Stimulated activated memory B cell treated with anti-CD40 and anti-IgM and Interleukin-4, amounts not matched to agents 10 μg/mL and 1 μg/mL and 100 μg/mL, for 72 hours (primary cell): Measurements from ENCODE around the gene HSD17B11.
"Not testable (repeated sequence)": the region's sequence is repeated elsewhere in the genome, so short reads cannot be mapped to it uniquely, and the experiment has no call there.

Source experiments
- ATAC-seq: fragments of 150-1000 bp; cut with Tn5 transposase; 2 replicates; pipeline ENCODE4 v1.10.0; 2021
- H3K27ac Mint-ChIP-seq: one replicate; pipeline ENCODE4 v1.8.0; 2022; ENCODE audit warnings: mild to moderate bottlenecking, mixed read lengths
- H3K27me3 Mint-ChIP-seq: one replicate; pipeline ENCODE4 v1.8.0; 2022; ENCODE audit warnings: mixed read lengths
- H3K36me3 Mint-ChIP-seq: one replicate; pipeline ENCODE4 v1.8.0; 2022; ENCODE audit warnings: mixed read lengths
- H3K4me1 Mint-ChIP-seq: one replicate; pipeline ENCODE4 v1.8.0; 2022; ENCODE audit warnings: mixed read lengths
- H3K4me3 Mint-ChIP-seq: one replicate; pipeline ENCODE4 v1.8.0; 2022; ENCODE audit warnings: mild to moderate bottlenecking, moderate library complexity, mixed read lengths
- H3K9me3 Mint-ChIP-seq: one replicate; pipeline ENCODE4 v1.8.0; 2022; ENCODE audit warnings: mixed read lengths

HSD17B11 gene

GRCh38 chr4:87390891-87391575 lies at the start of gene HSD17B11:
Gene HSD17B11 (minus strand): TSS chr4:87391188. CDS start chr4:87391070, 118 bp downstream.
- H3K4me3 Mint-ChIP-seq: peak within 1 kb of the TSS; percentile 92
- peaks cover 23% of the 10 kb centered on the region for H3K36me3 Mint-ChIP-seq
- H3K9me3 Mint-ChIP-seq: no peaks in the 10 kb centered on the region
- H3K27me3 Mint-ChIP-seq: no peaks in the 10 kb centered on the region
- peaks cover 38% of the 10 kb centered on the region for H3K4me1 Mint-ChIP-seq
- peak within 1 kb of the TSS; percentile 91 for H3K27ac Mint-ChIP-seq
- ATAC-seq: peak; percentile 100

GRCh38 chr4:87433342-87433741 lies 42.4 kb upstream of the HSD17B11 start:
- H3K9me3 Mint-ChIP-seq: no peaks in the 10 kb centered on the region
- H3K4me1 Mint-ChIP-seq: peaks cover 34% of the 10 kb centered on the region
- ATAC-seq: no peak
- peaks cover 34% of the 10 kb centered on the region for H3K36me3 Mint-ChIP-seq
- no peak overlapping the region for H3K4me3 Mint-ChIP-seq
- no peak overlapping the region for H3K27ac Mint-ChIP-seq
- H3K27me3 Mint-ChIP-seq: no peaks in the 10 kb centered on the region

GRCh38 chr4:87430038-87430437 lies 39.0 kb upstream of the HSD17B11 start:
- Mint-ChIP-seq H3K36me3 (peaks cover 15% of the 10 kb centered on the region), H3K4me1 (peaks cover 34% of the 10 kb centered on the region), H3K4me3 (no peak overlapping the region), H3K27ac (no peak overlapping the region), H3K27me3 (no peaks in the 10 kb centered on the region), H3K9me3 (no peaks in the 10 kb centered on the region)
- ATAC-seq: no peak

GRCh38 chr4:87428979-87429378 lies 38.0 kb upstream of the HSD17B11 start:
- no peak overlapping the region for H3K4me3 Mint-ChIP-seq
- no peak for ATAC-seq

GRCh38 chr4:87427518-87427868 lies 36.5 kb upstream of the HSD17B11 start:
- Mint-ChIP-seq H3K27me3 (no peaks in the 10 kb centered on the region), H3K4me3 (no peak overlapping the region), H3K4me1 (peaks cover 39% of the 10 kb centered on the region), H3K9me3 (no peaks in the 10 kb centered on the region), H3K36me3 (peaks cover 2% of the 10 kb centered on the region), H3K27ac (no peak overlapping the region)
- ATAC-seq: no peak

More at GRCh38 chr4:87428979-87429378, 38.0 kb upstream of the HSD17B11 start:
- Mint-ChIP-seq H3K27ac (no peak overlapping the region), H3K4me1 (peaks cover 42% of the 10 kb centered on the region), H3K27me3 (no peaks in the 10 kb centered on the region), H3K36me3 (peaks cover 12% of the 10 kb centered on the region), H3K9me3 (no peaks in the 10 kb centered on the region)

GRCh38 chr4:87426865-87427517 lies 36.0 kb upstream of the HSD17B11 start:
- Mint-ChIP-seq H3K36me3 (no peaks in the 10 kb centered on the region), H3K27ac (no peak overlapping the region), H3K9me3 (no peaks in the 10 kb centered on the region), H3K4me1 (peaks cover 37% of the 10 kb centered on the region), H3K27me3 (no peaks in the 10 kb centered on the region), H3K4me3 (no peak overlapping the region)
- no peak for ATAC-seq

- no peak for ATAC-seq
- Mint-ChIP-seq H3K4me3 (no peak overlapping the region), H3K27me3 (no peaks in the 10 kb centered on the region), H3K4me1 (peaks cover 37% of the 10 kb centered on the region), H3K27ac (no peak overlapping the region), H3K9me3 (no peaks in the 10 kb centered on the region), H3K36me3 (no peaks in the 10 kb centered on the region)
Observed at GRCh38 chr4:87425711-87426110, 34.7 kb upstream of the HSD17B11 start.

- ATAC-seq, H3K27ac Mint-ChIP-seq, H3K36me3 Mint-ChIP-seq, H3K9me3 Mint-ChIP-seq, H3K27me3 Mint-ChIP-seq: not testable (repeated sequence)
- H3K4me3 Mint-ChIP-seq: peak overlapping the region; percentile 66
- peaks cover 24% of the 10 kb centered on the region for H3K4me1 Mint-ChIP-seq
Observed at GRCh38 chr4:87424099-87424543, 33.1 kb upstream of the HSD17B11 start.

- H3K27me3 Mint-ChIP-seq: no peaks in the 10 kb centered on the region
- H3K27ac Mint-ChIP-seq: peak overlapping the region; percentile 94
- H3K4me3 Mint-ChIP-seq: peak overlapping the region; percentile 99
- H3K4me1 Mint-ChIP-seq: peaks cover 24% of the 10 kb centered on the region
- no peaks in the 10 kb centered on the region for H3K9me3 Mint-ChIP-seq
- no peaks in the 10 kb centered on the region for H3K36me3 Mint-ChIP-seq
- ATAC-seq: no peak
Observed at GRCh38 chr4:87423317-87424098, 32.5 kb upstream of the HSD17B11 start.

GRCh38 chr4:87422104-87423052 lies 31.4 kb upstream of the HSD17B11 start, which contains the start of gene NUDT9:
Gene NUDT9 (plus strand): TSS chr4:87422573. CDS start chr4:87422906, 333 bp downstream.
- no peaks in the 10 kb centered on the region for H3K9me3 Mint-ChIP-seq
- H3K4me3 Mint-ChIP-seq: peak within 1 kb of the TSS; percentile 99
- H3K4me1 Mint-ChIP-seq: peaks cover 24% of the 10 kb centered on the region
- H3K36me3 Mint-ChIP-seq: no peaks in the 10 kb centered on the region
- H3K27me3 Mint-ChIP-seq: no peaks in the 10 kb centered on the region
- peak within 1 kb of the TSS; percentile 94 for H3K27ac Mint-ChIP-seq
- peak; percentile 96 for ATAC-seq

GRCh38 chr4:87420276-87420830 lies 29.4 kb upstream of the HSD17B11 start:
- Mint-ChIP-seq H3K36me3 (no peaks in the 10 kb centered on the region), H3K4me3 (no peak overlapping the region), H3K9me3 (no peaks in the 10 kb centered on the region), H3K27ac (no peak overlapping the region), H3K27me3 (no peaks in the 10 kb centered on the region), H3K4me1 (peaks cover 24% of the 10 kb centered on the region)
- no peak for ATAC-seq

- Mint-ChIP-seq H3K27ac (no peak overlapping the region), H3K36me3 (no peaks in the 10 kb centered on the region), H3K27me3 (no peaks in the 10 kb centered on the region), H3K4me3 (no peak overlapping the region), H3K4me1 (peaks cover 22% of the 10 kb centered on the region), H3K9me3 (no peaks in the 10 kb centered on the region)
- no peak for ATAC-seq
Observed at GRCh38 chr4:87419578-87420249, 28.7 kb upstream of the HSD17B11 start.

GRCh38 chr4:87418410-87418809 lies 27.4 kb upstream of the HSD17B11 start:
- H3K9me3 Mint-ChIP-seq, H3K27me3 Mint-ChIP-seq, ATAC-seq, H3K36me3 Mint-ChIP-seq, H3K4me1 Mint-ChIP-seq, H3K4me3 Mint-ChIP-seq, H3K27ac Mint-ChIP-seq: not testable (repeated sequence)

- H3K36me3 Mint-ChIP-seq: no peaks in the 10 kb centered on the region
- H3K27me3 Mint-ChIP-seq: no peaks in the 10 kb centered on the region
- H3K9me3 Mint-ChIP-seq: no peaks in the 10 kb centered on the region
- no peak for ATAC-seq
- peaks cover 8% of the 10 kb centered on the region for H3K4me1 Mint-ChIP-seq
- H3K27ac Mint-ChIP-seq: no peak overlapping the region
- no peak overlapping the region for H3K4me3 Mint-ChIP-seq
Observed at GRCh38 chr4:87416965-87417364, 26.0 kb upstream of the HSD17B11 start.
